Measurements from ENCODE around the gene ELMO3.

The ELMO3 gene

GRCh38 chr16:67244387-67245185, 45.7 kb downstream of the ELMO3 start:
- DNase-seq: peak; percentile 96

- DNase-seq: no peak
These were observed 46.3 kb downstream of the ELMO3 start for GRCh38 chr16:67245186-67245585.

DNA sequence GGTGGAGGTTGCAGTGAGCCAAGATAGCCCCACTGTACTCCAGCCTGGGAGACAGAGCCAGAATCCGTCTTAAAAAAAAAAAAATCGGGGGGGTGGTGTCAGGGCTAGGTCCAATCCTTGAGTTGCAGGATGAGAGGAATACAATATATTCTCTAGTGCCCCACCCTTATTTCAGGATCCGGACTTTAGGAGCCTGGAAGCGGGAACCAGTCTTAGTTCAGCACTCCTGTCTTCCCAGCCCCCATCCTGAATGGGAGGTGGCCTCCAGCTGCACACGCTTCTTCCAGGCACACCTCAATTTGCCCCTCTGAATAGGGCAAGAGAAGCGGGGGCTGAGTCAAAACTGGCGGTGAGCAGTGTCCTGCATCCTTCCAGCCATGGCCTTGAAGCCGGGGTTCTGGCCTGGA, 46.7 kb downstream of the ELMO3 start:
- DNase-seq: no peak

DNA sequence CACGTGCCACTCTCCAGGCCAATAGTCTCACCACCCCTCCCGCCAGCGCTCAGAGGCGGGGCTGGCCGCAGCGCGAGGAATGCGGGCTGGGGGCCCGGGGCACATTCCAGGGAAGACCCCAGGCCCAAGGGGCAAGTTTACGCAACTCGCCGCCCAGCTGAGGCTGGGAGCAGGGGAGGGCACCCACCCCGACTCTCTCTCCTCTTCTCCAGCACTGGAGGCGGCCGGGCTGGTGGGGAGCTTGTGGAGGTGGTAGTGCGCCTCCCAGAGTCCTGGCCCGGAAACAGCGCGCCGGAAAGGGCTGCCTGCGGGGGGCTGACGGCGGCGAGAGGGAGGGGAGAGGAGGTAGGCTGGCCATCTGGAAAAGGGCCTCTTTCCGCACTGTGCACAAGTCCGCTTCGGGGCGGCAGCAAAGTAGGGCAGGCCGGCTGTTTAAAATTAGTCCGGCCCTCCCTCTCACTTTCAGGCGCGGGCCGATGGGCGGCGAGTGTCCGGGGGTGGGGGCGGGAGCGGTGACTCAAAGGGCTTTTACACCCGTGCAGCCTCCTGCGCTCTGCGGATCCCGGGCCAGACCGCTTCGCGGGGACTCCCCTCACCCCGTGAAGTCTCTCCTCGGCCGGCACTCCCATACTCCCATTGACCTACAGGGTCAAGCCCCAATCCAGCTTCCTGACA, 47.3 kb downstream of the ELMO3 start:
- DNase-seq: peak; percentile 85

GRCh38 chr16:67246756-67247191, 47.8 kb downstream of the ELMO3 start:
- DNase-seq: no peak

- peak; percentile 96 for DNase-seq
These were observed 48.5 kb downstream of the ELMO3 start, which contains the start of gene FHOD1 for GRCh38 chr16:67247192-67248072. Gene FHOD1 (minus strand): TSS chr16:67247481. CDS start chr16:67247410, 71 bp downstream.

DNA sequence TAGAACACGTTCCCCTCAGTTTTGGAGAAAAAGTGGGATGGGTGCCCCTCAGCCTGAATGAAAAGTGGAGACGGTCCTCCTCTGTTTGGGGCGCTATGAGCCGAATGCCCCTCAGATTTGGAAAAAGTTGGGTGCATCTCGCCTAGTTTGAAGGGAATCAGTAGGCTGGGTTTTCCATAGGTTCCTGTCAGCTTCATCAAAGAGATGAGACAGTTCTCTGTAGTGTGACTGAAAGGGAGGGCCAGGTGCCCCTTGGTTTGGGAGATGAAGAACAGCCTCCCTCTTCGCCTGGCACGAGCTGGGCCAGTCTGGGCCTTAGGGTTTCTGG, 49.1 kb downstream of the ELMO3 start:
- no peak for DNase-seq

DNA sequence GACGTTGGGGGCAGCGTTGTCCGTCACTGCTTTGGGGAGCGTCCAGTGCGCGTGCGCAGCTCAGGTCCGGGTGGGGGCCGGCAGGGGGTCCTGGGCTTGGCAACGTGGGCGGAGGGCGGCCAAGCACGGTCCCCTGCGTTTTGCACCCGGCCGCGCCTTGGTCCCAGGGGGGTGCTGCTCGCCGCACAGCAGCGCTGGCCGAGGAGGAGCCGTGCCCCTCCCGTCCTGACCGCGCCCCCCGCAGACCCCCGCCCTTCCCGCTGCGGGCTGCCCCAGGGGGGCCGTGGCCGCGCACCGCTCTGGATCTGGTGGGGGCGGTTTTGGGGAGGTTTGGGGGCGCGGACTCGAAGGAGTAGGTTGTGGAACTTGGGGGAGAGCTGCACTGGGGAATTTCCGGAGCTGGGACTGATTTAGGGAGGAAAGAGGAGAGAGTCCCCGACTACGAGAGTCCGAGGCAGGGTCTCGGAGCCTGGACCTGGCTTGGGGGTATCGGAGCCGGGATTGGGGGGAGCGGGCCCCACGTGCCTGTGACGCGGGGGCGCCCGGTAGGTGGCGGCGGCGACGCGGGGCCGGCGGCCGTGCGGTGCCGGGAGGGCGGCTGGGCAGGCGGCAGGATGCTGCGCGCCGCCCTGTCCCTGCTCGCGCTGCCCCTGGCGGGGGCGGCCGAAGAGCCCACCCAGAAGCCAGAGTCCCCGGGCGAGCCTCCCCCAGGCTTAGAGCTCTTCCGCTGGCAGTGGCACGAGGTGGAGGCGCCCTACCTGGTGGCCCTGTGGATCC, 49.7 kb downstream of the ELMO3 start, which contains the start of gene SLC9A5:
Gene SLC9A5, plus strand, starts transcription at position 579 of the 777 bp plus-strand sequence. Its CDS starts 36 bp downstream, at position 615.
- DNase-seq: peak; percentile 28

- peak; percentile 38 for DNase-seq
These were observed 50.5 kb downstream of the ELMO3 start for GRCh38 chr16:67249178-67250044.

GRCh38 chr16:67250045-67250327, 51.1 kb downstream of the ELMO3 start:
- DNase-seq: no peak

- no peak for DNase-seq
These were observed 53.9 kb downstream of the ELMO3 start for GRCh38 chr16:67252609-67253497.
